Testis (tissue), 5 donors: ENCODE data around the gene IER5L. TPM values are rescaled to one million over a fixed set of nuclear protein-coding genes. Genes with fewer than 3 reads are reported as not detected.

Experiments
- DNase-seq: peaks from one replicate; pipeline ENCODE4 v3.0.0-alpha.2; 2019
- H3K27ac ChIP-seq, 2 donors: fragments of 200-600 bp; sonication (generic); one replicate each; pipeline ENCODE4 v1.5.1; 2019
- H3K27me3 ChIP-seq: fragments of 200-600 bp; sonication (generic); one replicate; pipeline ENCODE4 v1.5.1; 2019
- H3K36me3 ChIP-seq: fragments of 200-600 bp; sonication (generic); one replicate; pipeline ENCODE4 v1.5.1; 2017; ENCODE audit warnings: low read depth; ENCODE audit errors: missing control alignments
- H3K4me1 ChIP-seq: fragments of 200-600 bp; sonication (generic); one replicate; pipeline ENCODE4 v1.5.1; 2019
- H3K4me3 ChIP-seq, 2 donors: fragments of 200-600 bp; sonication (generic); one replicate each; pipeline ENCODE4 v1.5.1; 2017 to 2019
- H3K9me3 ChIP-seq: fragments of 200-600 bp; sonication (generic); one replicate; pipeline ENCODE4 v1.5.1; 2017
- CTCF ChIP-seq, 3 experiments: fragments of 450-650 bp in 2 of 3; fragments of 200-600 bp in 1 of 3; sonication (generic) in 1 of 3; IDR thresholded peaks; one replicate each; pipeline ENCODE4 v1.5.1; 2016 to 2019; ENCODE audit warnings: antibody characterized with exemption in 3 of 3, mild to moderate bottlenecking in 2 of 3, moderate library complexity in 1 of 3
- POLR2A ChIP-seq: fragments of 450-650 bp; IDR thresholded peaks from one replicate; pipeline ENCODE4 v1.6.1; 2017; ENCODE audit warnings: antibody characterized with exemption, mild to moderate bottlenecking, moderate library complexity
- WGBS, 2 donors: methylation state at CpG; one replicate each; pipeline ENCODE4 v1.1.5; 2018; 5-methylcytosine and 5-hydroxymethylcytosine counted together
- intact Hi-C: fragments of 100-400 bp; cut with DNase I; formaldehyde crosslinking; loops from one replicate; pipeline ENCODE4 v1.15.1; 2023; ENCODE audit warnings: low total_unique reads
- long read RNA-seq, 2 donors: transcript quantifications; one replicate each; lab custom pipeline, GENCODE V29; 2026
- polyA plus RNA-seq: library from polyadenylated mRNA; stranded (reverse); fragments of 350-450 nt; fragmentation: Illumina TruSeq; extraction: RNeasy Lipid Tissue Mini Kit (QIAGEN cat#74804); gene quantifications from one replicate; pipeline ENCODE4 v1.2.3, GENCODE V29; 2014; ENCODE audit warnings: low read depth, low replicate concordance; ENCODE audit not compliant: insufficient read depth
- total RNA-seq, 2 donors: library from RNA; depleted of rRNA; stranded (reverse); fragments of >200 nt; gene quantifications; one replicate each; pipeline ENCODE4 v1.2.3, GENCODE V29; 2016

IER5L gene
- total RNA-seq (10 to 100 TPM; 12.6 to 25.4 TPM), polyA plus RNA-seq (4.8 TPM)
- long read RNA-seq, donor 1, transcript IER5L-201 (1 exons, 2,711 nt), result major isoform, 35 of 35 reads
- long read RNA-seq, donor 1, partial matches to known transcripts, result 0 of 35 reads
- long read RNA-seq, donor 1, other reads (novel, unspliced or antisense), result 0 of 35 reads
- long read RNA-seq, donor 2, transcript IER5L-201 (1 exons, 2,711 nt), result major isoform, 27 of 27 reads
- long read RNA-seq, donor 2, partial matches to known transcripts, result 0 of 27 reads
- long read RNA-seq, donor 2, other reads (novel, unspliced or antisense), result 0 of 27 reads

- H3K27ac ChIP-seq, result peak within 1 kb of the TSS; percentile 91 to 99
- peak; percentile 99 for DNase-seq
- H3K4me3 ChIP-seq, result peak within 1 kb of the TSS; percentile 81 to 93
- H3K36me3 ChIP-seq, result no peaks in the 10 kb centered on the region
- H3K9me3 ChIP-seq, result no peaks in the 10 kb centered on the region
- H3K4me1 ChIP-seq, result peaks cover 18% of the 10 kb centered on the region
- no peaks in the 10 kb centered on the region for H3K27me3 ChIP-seq
- WGBS, 2 donors, result 1% methylated on average over 70 of the region's 90 CpGs; no CpG with 5 or more reads in 1 of the 2 donors
- intact Hi-C loops, result loop anchor here (10.0 kb wide), 3 partner anchors 77 to 427 kb away; no protein-coding TSS in a partner anchor
- TF ChIP-seq POLR2A (peak; percentile 89), CTCF (IDR thresholded peaks at IDR 0.05) (no peak)
Observed at GRCh38 chr9:129177791-129178567, at the start of gene IER5L. Gene IER5L, minus strand, starts transcription at chr9:129178261. Its CDS starts 209 bp downstream, at chr9:129178052.

GRCh38 chr9:129227843-129228189 is 49.8 kb upstream of the IER5L start:
- Histone ChIP-seq H3K36me3 (no peaks in the 10 kb centered on the region), H3K27ac (no peak overlapping the region), H3K4me1 (peaks cover 11% of the 10 kb centered on the region), H3K9me3 (no peaks in the 10 kb centered on the region), H3K27me3 (no peaks in the 10 kb centered on the region), H3K4me3 (no peak overlapping the region)
- 88 to 89% methylated on average over 10 of the region's 10 CpGs for WGBS, 2 donors
- intact Hi-C loops, result no loop called here
- DNase-seq, result no peak
- TF ChIP-seq POLR2A (no peak), CTCF (IDR thresholded peaks at IDR 0.05) (no peak)

GRCh38 chr9:129225815-129226214 is 47.8 kb upstream of the IER5L start:
- Histone ChIP-seq H3K4me3 (no peak overlapping the region), H3K9me3 (no peaks in the 10 kb centered on the region), H3K27me3 (no peaks in the 10 kb centered on the region), H3K4me1 (peaks cover 11% of the 10 kb centered on the region), H3K27ac (peak overlapping the region; percentile 50 to 72), H3K36me3 (no peaks in the 10 kb centered on the region)
- TF ChIP-seq CTCF (IDR thresholded peaks at IDR 0.05), result no peak
- no peak for TF ChIP-seq POLR2A
- intact Hi-C loops, result no loop called here
- WGBS, 2 donors, result 41 to 42% methylated on average over 11 to 12 of the region's 12 CpGs
- DNase-seq, result peak; percentile 47

- Histone ChIP-seq H3K4me3 (no peak overlapping the region), H3K4me1 (peaks cover 11% of the 10 kb centered on the region), H3K27me3 (no peaks in the 10 kb centered on the region), H3K36me3 (no peaks in the 10 kb centered on the region), H3K9me3 (no peaks in the 10 kb centered on the region), H3K27ac (peak overlapping the region; percentile 50 to 72)
- WGBS, 2 donors, result 74 to 89% methylated on average over 3 of the region's 3 CpGs
- intact Hi-C loops, result no loop called here
- TF ChIP-seq CTCF (IDR thresholded peaks at IDR 0.05) (no peak), POLR2A (no peak)
- no peak for DNase-seq
Observed at GRCh38 chr9:129225490-129225778, 47.4 kb upstream of the IER5L start.
